Mesendoderm (in vitro differentiated cells): ENCODE data around the gene CD247.

Experiments
- DNase-seq: peaks from one replicate; pipeline ENCODE4 v3.0.0; 2013
- H2AK5ac ChIP-seq: 2 replicates; pipeline ENCODE4 v1.6.1; 2013; ENCODE audit warnings: low read length, inconsistent platforms
- H2BK120ac ChIP-seq: 2 replicates; pipeline ENCODE4 v1.6.1; 2013; ENCODE audit warnings: low read depth, mild to moderate bottlenecking, low read length, moderate library complexity, mixed read lengths
- H2BK15ac ChIP-seq: replicated peaks from 2 replicates; pipeline ENCODE4 v1.6.1; 2013; ENCODE audit warnings: low read depth, mild to moderate bottlenecking, moderate library complexity
- H2BK5ac ChIP-seq: 2 replicates; pipeline ENCODE4 v1.6.1; 2013; ENCODE audit warnings: low read length, inconsistent platforms
- H3K18ac ChIP-seq: 2 replicates; pipeline ENCODE4 v1.6.1; 2013; ENCODE audit warnings: mild to moderate bottlenecking, low read length, mixed read lengths
- H3K23ac ChIP-seq: one replicate; pipeline ENCODE4 v1.6.1; 2013; ENCODE audit warnings: low read length
- H3K27ac ChIP-seq: 2 replicates; pipeline ENCODE4 v1.5.1; 2013; ENCODE audit warnings: low read depth, mild to moderate bottlenecking, inconsistent platforms, low read length, moderate library complexity
- H3K27me3 ChIP-seq: 2 replicates; pipeline ENCODE4 v1.6.1; 2013; ENCODE audit warnings: low read length, control low read depth, mild to moderate bottlenecking, inconsistent platforms; ENCODE audit not compliant: insufficient read depth, poor library complexity
- H3K36me3 ChIP-seq: 2 replicates; pipeline ENCODE4 v1.6.1; 2013; ENCODE audit warnings: low read length, inconsistent platforms; ENCODE audit not compliant: control insufficient read depth, insufficient read depth
- H3K4ac ChIP-seq: one replicate; pipeline ENCODE4 v1.6.1; 2013; ENCODE audit warnings: low read depth, mild to moderate bottlenecking, low read length, moderate library complexity
- H3K4me1 ChIP-seq: 2 replicates; pipeline ENCODE4 v1.6.1; 2013; ENCODE audit warnings: low read depth, low read length, inconsistent platforms; ENCODE audit not compliant: control insufficient read depth
- H3K4me2 ChIP-seq: 2 replicates; pipeline ENCODE4 v1.6.1; 2013; ENCODE audit warnings: low read length
- H3K4me3 ChIP-seq: 2 replicates; pipeline ENCODE4 v1.5.1; 2013; ENCODE audit warnings: mild to moderate bottlenecking, low read length
- H3K56ac ChIP-seq: one replicate; pipeline ENCODE4 v1.6.1; 2013; ENCODE audit warnings: low read length
- H3K79me1 ChIP-seq: 2 replicates; pipeline ENCODE4 v1.6.1; 2013; ENCODE audit warnings: low read length, inconsistent platforms
- H3K79me2 ChIP-seq: 2 replicates; pipeline ENCODE4 v1.6.1; 2013; ENCODE audit warnings: mild to moderate bottlenecking, low read length; ENCODE audit not compliant: control insufficient read depth, insufficient read depth
- H3K9ac ChIP-seq: 2 replicates; pipeline ENCODE4 v1.6.1; 2013; ENCODE audit warnings: low read length, inconsistent platforms
- H4K5ac ChIP-seq: one replicate; pipeline ENCODE4 v1.6.1; 2013; ENCODE audit warnings: low read length
- H4K8ac ChIP-seq: one replicate; pipeline ENCODE4 v1.6.1; 2013; ENCODE audit warnings: low read depth, mild to moderate bottlenecking, control low read depth, low read length, moderate library complexity
- WGBS: extraction: QIAGEN DNeasy Blood & Tissue Kit; methylation state at CpG from one replicate; pipeline ENCODE4 v1.1.7; 2013; ENCODE audit warnings: low lambda C conversion rate, missing lambda C conversion rate; ENCODE audit not compliant: insufficient coverage; ENCODE audit errors: extremely low coverage; 5-methylcytosine and 5-hydroxymethylcytosine counted together

The CD247 gene

DNA sequence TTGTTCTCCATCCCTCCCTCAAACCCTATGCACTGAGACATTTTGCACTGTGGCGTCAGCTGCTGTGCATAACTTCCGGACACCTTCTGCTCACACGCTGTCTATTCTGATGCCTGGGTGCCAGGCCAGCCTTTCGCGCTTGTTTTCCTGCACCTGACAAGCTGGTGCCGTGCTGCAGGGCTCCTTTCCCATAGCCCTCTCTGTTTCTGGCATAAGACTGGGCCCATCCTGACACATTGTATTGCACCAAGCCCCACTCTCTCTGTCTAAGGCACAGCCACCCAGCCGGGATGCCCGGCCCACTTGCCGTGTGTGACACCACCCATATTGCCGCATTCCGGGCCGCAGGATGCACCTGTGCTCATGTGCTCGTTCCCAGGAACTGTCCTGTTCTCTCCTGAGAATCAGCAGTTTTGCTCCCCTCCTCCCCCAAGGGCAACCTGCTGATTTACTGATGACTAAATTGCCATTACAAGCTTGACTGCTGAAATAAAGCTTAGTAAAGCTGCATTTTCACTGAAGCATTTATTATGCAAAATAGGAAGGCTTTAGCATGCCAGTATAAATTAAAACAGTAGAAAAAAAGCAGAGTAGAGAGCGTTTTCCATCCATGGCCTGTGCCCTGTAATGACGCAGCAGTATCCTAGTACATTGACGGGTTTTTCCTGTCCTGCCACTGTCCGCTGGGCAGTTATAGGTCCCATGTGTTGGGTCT, 88.0 kb downstream of the CD247 start:
- H3K4me3 ChIP-seq, result no peak overlapping the region
- H3K27ac ChIP-seq, result no peak overlapping the region

DNA sequence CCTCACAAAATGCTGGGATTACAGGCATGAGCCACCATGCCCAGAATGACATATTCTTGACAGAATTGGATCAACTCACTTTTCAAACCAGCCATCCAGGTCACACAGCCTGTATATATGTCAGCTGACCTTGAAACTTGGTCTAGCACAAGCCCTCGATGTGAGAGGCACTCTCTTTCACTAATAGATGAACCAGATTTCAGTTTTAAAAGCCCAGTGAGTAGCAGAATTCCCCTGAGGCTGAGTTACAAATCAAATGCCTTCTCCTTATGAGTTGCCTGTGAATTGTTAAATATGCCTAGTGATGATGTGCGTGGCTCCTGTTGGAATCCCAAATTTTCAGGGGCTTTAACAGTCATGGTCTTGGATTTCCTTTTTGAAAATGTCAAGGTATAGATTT, 88.7 kb downstream of the CD247 start:
- no peak overlapping the region for H3K4me3 ChIP-seq
- no peak overlapping the region for H2BK15ac ChIP-seq
- H3K4ac ChIP-seq, result no peak overlapping the region
- no CpG with 5 or more reads among the region's 2 CpGs for WGBS
- H4K5ac ChIP-seq, result no peak overlapping the region
- H2AK5ac ChIP-seq, result no peak overlapping the region
- no peak overlapping the region for H3K27ac ChIP-seq
- no peaks in the 10 kb centered on the region for H3K27me3 ChIP-seq
- no peaks in the 10 kb centered on the region for H3K36me3 ChIP-seq
- no peak for DNase-seq
- H3K79me2 ChIP-seq, result no peaks in the 10 kb centered on the region
- no peaks in the 10 kb centered on the region for H3K79me1 ChIP-seq
- H2BK5ac ChIP-seq, result no peak overlapping the region
- H3K4me2 ChIP-seq, result no peak overlapping the region
- H3K23ac ChIP-seq, result no peak overlapping the region
- no peak overlapping the region for H3K56ac ChIP-seq
- no peak overlapping the region for H3K9ac ChIP-seq
- no peak overlapping the region for H4K8ac ChIP-seq
- H2BK120ac ChIP-seq, result no peak overlapping the region
- H3K4me1 ChIP-seq, result peaks cover 3% of the 10 kb centered on the region
- H3K18ac ChIP-seq, result no peak overlapping the region

More for the DNA sequence above, 88.0 kb downstream of the CD247 start:
- Histone ChIP-seq H3K36me3 (no peaks in the 10 kb centered on the region), H3K79me2 (no peaks in the 10 kb centered on the region), H3K23ac (peak overlapping the region; percentile 80), H2BK5ac (no peak overlapping the region), H3K4me2 (no peak overlapping the region), H3K79me1 (no peaks in the 10 kb centered on the region), H3K27me3 (no peaks in the 10 kb centered on the region), H3K4me1 (peaks cover 2% of the 10 kb centered on the region), H3K56ac (no peak overlapping the region), H2BK120ac (no peak overlapping the region), H3K4ac (no peak overlapping the region), H2AK5ac (no peak overlapping the region), H2BK15ac (no peak overlapping the region), H3K18ac (no peak overlapping the region), H4K8ac (no peak overlapping the region), H4K5ac (no peak overlapping the region), H3K9ac (no peak overlapping the region)
- no CpG with 5 or more reads among the region's 17 CpGs for WGBS
- no peak for DNase-seq

DNA sequence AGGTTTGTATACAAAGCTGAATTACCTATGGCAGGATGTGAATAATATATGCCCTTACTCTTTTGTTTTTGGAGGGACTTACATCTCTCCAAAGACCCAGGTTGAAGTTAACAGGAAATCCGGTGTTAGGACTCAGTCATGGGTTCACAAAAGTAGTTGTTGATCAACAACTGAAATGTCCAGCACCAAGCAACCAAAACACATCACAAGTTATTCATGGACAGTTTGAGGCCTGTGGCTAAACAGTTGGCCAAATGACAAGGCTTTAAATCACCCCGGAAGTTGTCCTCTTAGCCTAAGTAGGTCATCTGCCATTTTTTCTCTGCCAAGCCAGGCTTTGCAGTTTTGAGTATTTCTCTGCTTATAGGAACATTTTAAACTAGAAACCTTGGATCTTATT, 89.9 kb downstream of the CD247 start:
- H4K5ac ChIP-seq, result no peak overlapping the region
- no peak overlapping the region for H3K23ac ChIP-seq
- H3K27ac ChIP-seq, result no peak overlapping the region
- H3K79me1 ChIP-seq, result no peaks in the 10 kb centered on the region
- no peaks in the 10 kb centered on the region for H3K36me3 ChIP-seq
- H2BK15ac ChIP-seq, result no peak overlapping the region
- H3K79me2 ChIP-seq, result no peaks in the 10 kb centered on the region
- DNase-seq, result no peak
- H3K18ac ChIP-seq, result no peak overlapping the region
- no peak overlapping the region for H4K8ac ChIP-seq
- no peaks in the 10 kb centered on the region for H3K27me3 ChIP-seq
- H2AK5ac ChIP-seq, result no peak overlapping the region
- no peak overlapping the region for H3K4me3 ChIP-seq
- no peak overlapping the region for H3K4ac ChIP-seq
- no peak overlapping the region for H3K56ac ChIP-seq
- no peak overlapping the region for H2BK5ac ChIP-seq
- no peak overlapping the region for H3K9ac ChIP-seq
- WGBS, result no CpG with 5 or more reads among the region's 2 CpGs
- no peak overlapping the region for H3K4me2 ChIP-seq
- peaks cover 3% of the 10 kb centered on the region for H3K4me1 ChIP-seq
- H2BK120ac ChIP-seq, result no peak overlapping the region

GRCh38 chr1:167427848-167428247, 90.5 kb downstream of the CD247 start:
- Histone ChIP-seq H2BK120ac (no peak overlapping the region), H2AK5ac (no peak overlapping the region), H4K5ac (no peak overlapping the region), H3K27ac (no peak overlapping the region), H3K4me2 (no peak overlapping the region), H3K4ac (no peak overlapping the region), H3K18ac (no peak overlapping the region), H3K79me2 (no peaks in the 10 kb centered on the region), H3K79me1 (no peaks in the 10 kb centered on the region), H3K36me3 (no peaks in the 10 kb centered on the region), H2BK5ac (no peak overlapping the region), H3K4me3 (no peak overlapping the region), H3K9ac (no peak overlapping the region), H4K8ac (no peak overlapping the region), H3K4me1 (peaks cover 3% of the 10 kb centered on the region), H2BK15ac (no peak overlapping the region), H3K27me3 (no peaks in the 10 kb centered on the region), H3K56ac (no peak overlapping the region), H3K23ac (no peak overlapping the region)
- no CpG with 5 or more reads among the region's 5 CpGs for WGBS
- DNase-seq, result no peak

DNA sequence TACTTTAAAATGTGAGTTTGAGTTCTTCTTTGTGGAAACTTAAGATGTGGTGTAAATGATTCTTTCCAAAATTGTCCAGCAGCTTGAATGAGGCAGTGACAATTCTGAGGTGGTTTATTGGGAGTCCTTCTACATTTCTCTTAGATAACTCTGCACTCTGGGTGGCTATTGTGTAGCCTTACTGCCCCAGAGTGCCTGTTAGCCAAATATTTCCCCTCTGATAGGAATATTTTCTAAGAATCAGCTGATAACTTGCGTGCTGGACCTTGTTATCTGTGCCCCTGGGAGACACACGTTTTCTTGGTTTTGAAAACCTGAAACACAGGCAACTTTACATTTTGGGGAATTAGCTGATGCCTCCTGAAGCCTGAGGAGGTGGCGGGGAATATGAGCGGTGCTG, 91.6 kb downstream of the CD247 start:
- H3K27ac ChIP-seq, result no peak overlapping the region
- no peaks in the 10 kb centered on the region for H3K36me3 ChIP-seq
- H2BK15ac ChIP-seq, result no peak overlapping the region
- no peak overlapping the region for H3K4ac ChIP-seq
- H3K79me2 ChIP-seq, result no peaks in the 10 kb centered on the region
- H3K18ac ChIP-seq, result no peak overlapping the region
- H3K4me3 ChIP-seq, result no peak overlapping the region
- H4K5ac ChIP-seq, result no peak overlapping the region
- no CpG with 5 or more reads among the region's 4 CpGs for WGBS
- no peak overlapping the region for H3K9ac ChIP-seq
- no peak overlapping the region for H4K8ac ChIP-seq
- H2BK5ac ChIP-seq, result no peak overlapping the region
- no peaks in the 10 kb centered on the region for H3K79me1 ChIP-seq
- H2BK120ac ChIP-seq, result no peak overlapping the region
- peaks cover 3% of the 10 kb centered on the region for H3K4me1 ChIP-seq
- no peak overlapping the region for H3K4me2 ChIP-seq
- DNase-seq, result no peak
- no peak overlapping the region for H2AK5ac ChIP-seq
- no peak overlapping the region for H3K23ac ChIP-seq
- no peak overlapping the region for H3K56ac ChIP-seq
- H3K27me3 ChIP-seq, result no peaks in the 10 kb centered on the region

- H3K4me3 ChIP-seq, result no peak overlapping the region
- no peak overlapping the region for H4K8ac ChIP-seq
- H3K79me2 ChIP-seq, result no peaks in the 10 kb centered on the region
- H2BK15ac ChIP-seq, result no peak overlapping the region
- no CpG with 5 or more reads among the region's 7 CpGs for WGBS
- H3K4ac ChIP-seq, result no peak overlapping the region
- no peaks in the 10 kb centered on the region for H3K27me3 ChIP-seq
- H3K4me1 ChIP-seq, result peaks cover 3% of the 10 kb centered on the region
- no peak overlapping the region for H4K5ac ChIP-seq
- H3K36me3 ChIP-seq, result no peaks in the 10 kb centered on the region
- no peak overlapping the region for H2BK5ac ChIP-seq
- no peak overlapping the region for H3K23ac ChIP-seq
- H3K9ac ChIP-seq, result no peak overlapping the region
- no peak overlapping the region for H2AK5ac ChIP-seq
- H3K79me1 ChIP-seq, result no peaks in the 10 kb centered on the region
- H3K4me2 ChIP-seq, result no peak overlapping the region
- DNase-seq, result no peak
- no peak overlapping the region for H3K18ac ChIP-seq
- H2BK120ac ChIP-seq, result no peak overlapping the region
- H3K27ac ChIP-seq, result no peak overlapping the region
- H3K56ac ChIP-seq, result peak overlapping the region; percentile 30
Observed at GRCh38 chr1:167425482-167425881, 92.8 kb downstream of the CD247 start.
